Body of pancreas (tissue), 4 donors: ENCODE results near the gene LTBP4. TPM values are rescaled to one million over a fixed set of nuclear protein-coding genes. Genes with fewer than 3 reads are reported as not detected.
"Not testable (repeated sequence)": the region's sequence is repeated elsewhere in the genome, so short reads cannot be mapped to it uniquely, and the experiment has no call there.

Experiments
- ATAC-seq: fragments of 150-250 bp; one replicate; pipeline ENCODE4 v1.9.1; 2016
- DNase-seq, 4 donors: peaks; one replicate each; pipeline ENCODE4 v3.0.0-alpha.2; 2019
- H3K27ac ChIP-seq, 4 donors: fragments of 200-600 bp; sonication (generic); 1 replicate in 3 of 4; 2 replicates in 1 of 4; pipeline versions ENCODE4 v1.5.1 to v1.6.1; 2016 to 2019; ENCODE audit warnings: mild to moderate bottlenecking in 1 of 4, mixed read lengths in 1 of 4, moderate library complexity in 1 of 4
- H3K27me3 ChIP-seq, 2 donors: fragments of 200-600 bp; sonication (generic); one replicate each; pipeline ENCODE4 v1.6.0; 2016; ENCODE audit warnings: mild to moderate bottlenecking in 1 of 2
- H3K36me3 ChIP-seq, 2 donors: fragments of 200-600 bp; sonication (generic); replicated peaks in 1 of 2; 2 replicates each; pipeline ENCODE4 v1.5.1; 2016; ENCODE audit warnings: low read depth in 2 of 2; ENCODE audit not compliant: insufficient read depth in 1 of 2
- H3K4me1 ChIP-seq: fragments of 200-600 bp; sonication (generic); one replicate; pipeline ENCODE4 v1.6.0; 2016
- H3K4me3 ChIP-seq, 2 donors: fragments of 200-600 bp; sonication (generic); 1 replicate in 1 of 2; 2 replicates in 1 of 2; pipeline ENCODE4 v1.5.1; 2016 to 2019
- H3K9me3 ChIP-seq, 3 donors: fragments of 200-600 bp; sonication (generic); 1 replicate in 2 of 3; 2 replicates in 1 of 3; pipeline ENCODE4 v1.5.1; 2016
- CTCF ChIP-seq, 7 experiments: fragments of 450-650 bp in 4 of 7; fragments of 200-600 bp in 3 of 7; sonication (generic) in 3 of 7; IDR thresholded peaks; one replicate each; pipeline ENCODE4 v1.5.1; 2016 to 2019; ENCODE audit warnings: antibody characterized with exemption in 7 of 7
- POLR2A ChIP-seq, 3 donors: fragments of 450-650 bp; IDR thresholded peaks; one replicate each; pipeline ENCODE4 v1.6.1; 2016; ENCODE audit warnings: antibody characterized with exemption in 3 of 3, mild to moderate bottlenecking in 2 of 3
- WGBS, 2 donors: methylation state at CpG; one replicate each; pipeline ENCODE4 v1.1.5; 2017; 5-methylcytosine and 5-hydroxymethylcytosine counted together
- intact Hi-C: fragments of 100-400 bp; cut with DNase I; formaldehyde crosslinking; loops from one replicate; pipeline ENCODE4 v1.15.1; 2023
- total RNA-seq, 2 donors: library from RNA; depleted of rRNA; stranded (reverse); fragments of >200 nt; gene quantifications; one replicate each; pipeline ENCODE4 v1.1.0, GENCODE V29; 2016

LTBP4 gene
- total RNA-seq, 2 donors from 2014 or later: 45.1 to 195 TPM

- WGBS, 2 donors: 77 to 82% methylated on average over 16 to 17 of the region's 17 CpGs
- intact Hi-C loops: no loop called here
- H3K9me3 ChIP-seq: no peaks in the 10 kb centered on the region
- no peak overlapping the region for H3K4me3 ChIP-seq
- DNase-seq: no peak
- peaks cover 4% of the 10 kb centered on the region for H3K4me1 ChIP-seq
- H3K27ac ChIP-seq: no peak overlapping the region
- H3K27me3 ChIP-seq: peaks cover 0 to 8% of the 10 kb centered on the region in 2 donors
- no peak for ATAC-seq
- TF ChIP-seq CTCF (IDR thresholded peaks at IDR 0.05) (no peak), POLR2A (IDR thresholded peaks at IDR 0.05) (no peak)
- no peaks in the 10 kb centered on the region for H3K36me3 ChIP-seq
Measured at GRCh38 chr19:40555978-40556689, 45.0 kb upstream of the LTBP4 start.

GRCh38 chr19:40556953-40557530 lies 44.1 kb upstream of the LTBP4 start:
- peaks cover 4% of the 10 kb centered on the region for H3K4me1 ChIP-seq
- 73 to 86% methylated on average over 18 of the region's 24 CpGs for WGBS, 2 donors
- H3K27me3 ChIP-seq: peaks cover 0 to 8% of the 10 kb centered on the region in 2 donors
- intact Hi-C loops: no loop called here
- ATAC-seq (no peak), DNase-seq (no peak)
- no peak overlapping the region for H3K4me3 ChIP-seq
- no peak overlapping the region for H3K27ac ChIP-seq
- H3K9me3 ChIP-seq: no peaks in the 10 kb centered on the region
- no peaks in the 10 kb centered on the region for H3K36me3 ChIP-seq
- TF ChIP-seq CTCF (IDR thresholded peaks at IDR 0.05) (no peak), POLR2A (IDR thresholded peaks at IDR 0.05) (no peak)

GRCh38 chr19:40559394-40559793 lies 41.8 kb upstream of the LTBP4 start:
- Histone ChIP-seq H3K36me3 (no peaks in the 10 kb centered on the region), H3K27me3 (no peaks in the 10 kb centered on the region), H3K4me1 (no peaks in the 10 kb centered on the region), H3K9me3 (no peaks in the 10 kb centered on the region), H3K4me3 (no peak overlapping the region), H3K27ac (no peak overlapping the region)
- WGBS, 2 donors: 83 to 89% methylated on average over 3 of the region's 3 CpGs
- intact Hi-C loops: no loop called here
- DNase-seq (no peak), ATAC-seq (no peak)
- TF ChIP-seq POLR2A (IDR thresholded peaks at IDR 0.05): no peak
- TF ChIP-seq CTCF (IDR thresholded peaks at IDR 0.05): no peak

- ATAC-seq (no peak), DNase-seq (no peak)
- no peaks in the 10 kb centered on the region for H3K4me1 ChIP-seq
- no peak for TF ChIP-seq POLR2A (IDR thresholded peaks at IDR 0.05)
- TF ChIP-seq CTCF (IDR thresholded peaks at IDR 0.05): no peak
- H3K4me3 ChIP-seq: no peak overlapping the region
- intact Hi-C loops: no loop called here
- 57 to 62% methylated on average over 8 to 20 of the region's 20 CpGs for WGBS, 2 donors
- H3K36me3 ChIP-seq: no peaks in the 10 kb centered on the region
- peaks cover 0 to under 1% of the 10 kb centered on the region in 2 donors for H3K27me3 ChIP-seq
- no peak overlapping the region for H3K27ac ChIP-seq
- H3K9me3 ChIP-seq: no peaks in the 10 kb centered on the region
Measured at GRCh38 chr19:40560092-40560507, 41.1 kb upstream of the LTBP4 start.

- ATAC-seq (no peak), DNase-seq (no peak)
- H3K4me1 ChIP-seq: no peaks in the 10 kb centered on the region
- H3K27ac ChIP-seq: no peak overlapping the region
- H3K27me3 ChIP-seq: peaks cover 0 to 5% of the 10 kb centered on the region in 2 donors
- 60 to 69% methylated on average over 4 of the region's 4 CpGs for WGBS, 2 donors
- no peaks in the 10 kb centered on the region for H3K9me3 ChIP-seq
- TF ChIP-seq POLR2A (IDR thresholded peaks at IDR 0.05): no peak
- TF ChIP-seq CTCF (IDR thresholded peaks at IDR 0.05): no peak
- H3K4me3 ChIP-seq: no peak overlapping the region
- intact Hi-C loops: no loop called here
- H3K36me3 ChIP-seq: no peaks in the 10 kb centered on the region
Measured at GRCh38 chr19:40561947-40562346, 39.2 kb upstream of the LTBP4 start.

GRCh38 chr19:40564535-40564934 lies 36.6 kb upstream of the LTBP4 start:
- H3K36me3 ChIP-seq, H3K9me3 ChIP-seq, intact Hi-C loops, ATAC-seq, H3K4me1 ChIP-seq, H3K27ac ChIP-seq, DNase-seq, H3K4me3 ChIP-seq: not testable (repeated sequence)
- peaks cover 0 to 13% of the 10 kb centered on the region in 2 donors for H3K27me3 ChIP-seq
- 91 to 93% methylated on average over 1 of the region's 1 CpG for WGBS, 2 donors
